Measurements from ENCODE around the gene GCN1. TPM values are rescaled to one million over a fixed set of nuclear protein-coding genes. Genes with fewer than 3 reads are reported as not detected.

Gene GCN1
- total and polyA plus RNA-seq, 2 donors (not counting 3 experiments of a cell fraction or from before 2014, with no cell fraction given), result 30.1 to 101 TPM

GRCh38 chr12:120168337-120168736 lies 26.2 kb downstream of the GCN1 start:
- Histone ChIP-seq H2AFZ (ENCODE audit: low read depth, low read length) (no peak overlapping the region), H3K27ac (ENCODE audit: insufficient read depth, low read depth, low read length) (no peak overlapping the region), H3K36me3 (ENCODE audit: control insufficient read depth in 2 of 2, extremely low read depth in 1 of 2, insufficient read depth in 2 of 2, low read length in 2 of 2) (peaks cover 8 to 20% of the 10 kb centered on the region in 2 experiments), H3K9me3 (replicated peaks; ENCODE audit: control insufficient read depth, insufficient read depth, low read length) (no peaks in the 10 kb centered on the region), H4K20me1 (replicated peaks; ENCODE audit: control insufficient read depth, extremely low read depth, insufficient read depth, low read length) (no peaks in the 10 kb centered on the region), H3K79me2 (ENCODE audit: control insufficient read depth, insufficient read depth, low read length) (no peaks in the 10 kb centered on the region), H3K27me3 (ENCODE audit: control insufficient read depth in 2 of 2, insufficient read depth in 2 of 2, low read length in 2 of 2) (no peaks in the 10 kb centered on the region), H3K4me3 (replicated peaks in 1 of 3; ENCODE audit: insufficient read depth in 1 of 3, low read depth in 1 of 3, low read length in 3 of 3) (no peak overlapping the region), H3K4me2 (ENCODE audit: insufficient read depth, low read length) (no peak overlapping the region), H3K9ac (replicated peaks; ENCODE audit: extremely low read depth, insufficient read depth, low read length) (no peak overlapping the region), H3K9me1 (replicated peaks; ENCODE audit: control insufficient read depth, extremely low read depth, insufficient read depth, low read length) (no peaks in the 10 kb centered on the region), H3K4me1 (ENCODE audit: control insufficient read depth, extremely low read depth, insufficient read depth, low read length) (peaks cover 12% of the 10 kb centered on the region)
- CTCF ChIA-PET, result interaction anchor here (1.0 to 1.7 kb wide), 7 partner anchors 20 to 134 kb away, joined by 3 to 10 read pairs (median 3); partner anchors contain the start of genes PXN and SIRT4
- intact Hi-C loops (cut with micrococcal nuclease), result no loop called here
- TF ChIP-seq CTCF (IDR thresholded peaks at IDR 0.05; ENCODE audit: extremely low read depth in 1 of 2, insufficient read depth in 1 of 2, low read depth in 1 of 2, low read length in 2 of 2) (no peak), JUN (IDR thresholded peaks at IDR 0.05; ENCODE audit: borderline replicate concordance, insufficient read depth, insufficient read length, low read depth) (no peak), EZH2 (IDR thresholded peaks at IDR 0.05; ENCODE audit: borderline replicate concordance, low read depth, low read length, severe bottlenecking) (no peak), MYC (IDR thresholded peaks at IDR 0.05; ENCODE audit: low read depth, low read length) (no peak), GATA2 (IDR thresholded peaks at IDR 0.05; ENCODE audit: insufficient read depth, insufficient read length, low read depth, low read length) (no peak), POLR2A (IDR thresholded peaks at IDR 0.05; ENCODE audit: low read depth, low read length) (no peak), MAX (IDR thresholded peaks at IDR 0.05; ENCODE audit: insufficient read depth, insufficient read length) (no peak), POLR2AphosphoS5 (IDR thresholded peaks at IDR 0.05; ENCODE audit: insufficient read depth, low read depth, low read length) (no peak), FOS (IDR thresholded peaks at IDR 0.05; ENCODE audit: borderline replicate concordance, insufficient read depth, low read length) (no peak)
- no peak for DNase-seq (ENCODE audit: low read depth, low spot score)
- no TSS peak for BruUV-seq (replicated peaks)
- POLR2A ChIA-PET, result interaction anchor here (1.7 to 1.8 kb wide), 2 partner anchors 32 to 123 kb away, joined by 20 read pairs; partner anchors contain the start of genes RNU4-2 and RPLP0
- dilution Hi-C loops (cut with MboI; ENCODE audit: extremely low pct_ligation_motif_present, low sequenced_read_pairs), result no loop called here
- no peak for FAIRE-seq

All from endothelial cell of umbilical vein (primary cell).